ENCODE data around the gene COPS6.

Gene COPS6

GRCh38 chr7:100065452-100066186 is 23.1 kb upstream of the COPS6 start:
- no peak for DNase-seq (ENCODE audit: low spot score)

GRCh38 chr7:100066953-100067352 is 21.8 kb upstream of the COPS6 start:
- H2AFZ ChIP-seq (ENCODE audit: low read length), result no peak overlapping the region
- H2AK5ac ChIP-seq (ENCODE audit: low read depth, low read length), result no peak overlapping the region
- DNase-seq (ENCODE audit: low spot score), result no peak
- no peak overlapping the region for H2BK120ac ChIP-seq (ENCODE audit: low read depth, low read length)
- WGBS, 2 donors (ENCODE audit: extremely low coverage in 2 of 2, insufficient read length in 2 of 2, insufficient replicate concordance in 1 of 2), result no CpG with 5 or more reads among the region's 7 CpGs
- peaks cover 30 to 33% of the 10 kb centered on the region in 2 donors for H3K9me3 ChIP-seq (replicated peaks in 1 of 2; ENCODE audit: control insufficient read depth in 2 of 2, insufficient read depth in 1 of 2, low read depth in 1 of 2, low read length in 2 of 2)
- no peak overlapping the region for H3K14ac ChIP-seq (ENCODE audit: low read length)
- H2BK5ac ChIP-seq (ENCODE audit: low read length), result no peak overlapping the region
- no peak overlapping the region for H3K23ac ChIP-seq (ENCODE audit: low read depth, low read length, poor library complexity)
- H2BK15ac ChIP-seq (ENCODE audit: low read length), result no peak overlapping the region
- no peak overlapping the region for H2BK12ac ChIP-seq (ENCODE audit: low read length)
- no peak overlapping the region for H3K27ac ChIP-seq (replicated peaks; ENCODE audit: low read length)
- no peak overlapping the region for H3K9ac ChIP-seq (ENCODE audit: low read depth, low read length, poor library complexity)
- peaks cover 51 to 84% of the 10 kb centered on the region in 2 donors for H3K36me3 ChIP-seq (replicated peaks in 1 of 2; ENCODE audit: control insufficient read depth in 2 of 2, insufficient read depth in 2 of 2, low read length in 2 of 2)
- H3K79me1 ChIP-seq (ENCODE audit: low read depth, low read length), result no peaks in the 10 kb centered on the region
- no peak overlapping the region for H3K4me2 ChIP-seq (ENCODE audit: insufficient read depth, low read length, poor library complexity, severe bottlenecking)
- no peaks in the 10 kb centered on the region for H3K27me3 ChIP-seq (ENCODE audit: control insufficient read depth in 3 of 3, insufficient read depth in 3 of 3, low read depth in 1 of 3, low read length in 3 of 3)
- no peak overlapping the region for H4K91ac ChIP-seq (ENCODE audit: low read depth, low read length, poor library complexity)
- H3K4me1 ChIP-seq (ENCODE audit: control insufficient read depth in 2 of 2, insufficient read depth in 1 of 2, low read depth in 1 of 2, low read length in 2 of 2), result no peaks in the 10 kb centered on the region
- no peak overlapping the region for H4K8ac ChIP-seq (ENCODE audit: low read depth, low read length)
- H3K18ac ChIP-seq (ENCODE audit: low read length), result no peak overlapping the region
- H3K4me3 ChIP-seq (ENCODE audit: low read length in 2 of 2), result no peak overlapping the region
- no peak overlapping the region for H3K4ac ChIP-seq (ENCODE audit: low read length)

More at GRCh38 chr7:100065452-100066186, 23.1 kb upstream of the COPS6 start:
- H3K4me3 ChIP-seq (ENCODE audit: low read length in 2 of 2), result no peak overlapping the region
- no CpG with 5 or more reads among the region's 8 CpGs for WGBS, 2 donors (ENCODE audit: extremely low coverage in 2 of 2, insufficient read length in 2 of 2, insufficient replicate concordance in 1 of 2)
- H3K9me3 ChIP-seq (replicated peaks in 1 of 2; ENCODE audit: control insufficient read depth in 2 of 2, insufficient read depth in 1 of 2, low read depth in 1 of 2, low read length in 2 of 2), result peaks cover 17 to 20% of the 10 kb centered on the region in 2 donors
- H2BK5ac ChIP-seq (ENCODE audit: low read length), result no peak overlapping the region
- H3K4ac ChIP-seq (ENCODE audit: low read length), result no peak overlapping the region
- no peak overlapping the region for H2AFZ ChIP-seq (ENCODE audit: low read length)
- no peak overlapping the region for H3K27ac ChIP-seq (replicated peaks; ENCODE audit: low read length)
- H3K27me3 ChIP-seq (ENCODE audit: control insufficient read depth in 3 of 3, insufficient read depth in 3 of 3, low read depth in 1 of 3, low read length in 3 of 3), result no peaks in the 10 kb centered on the region
- no peak overlapping the region for H2BK15ac ChIP-seq (ENCODE audit: low read length)
- H3K23ac ChIP-seq (ENCODE audit: low read depth, low read length, poor library complexity), result no peak overlapping the region
- H3K14ac ChIP-seq (ENCODE audit: low read length), result no peak overlapping the region
- H3K36me3 ChIP-seq (replicated peaks in 1 of 2; ENCODE audit: control insufficient read depth in 2 of 2, insufficient read depth in 2 of 2, low read length in 2 of 2), result peaks cover 43 to 84% of the 10 kb centered on the region in 2 donors
- H4K8ac ChIP-seq (ENCODE audit: low read depth, low read length), result no peak overlapping the region
- H3K18ac ChIP-seq (ENCODE audit: low read length), result no peak overlapping the region
- H4K91ac ChIP-seq (ENCODE audit: low read depth, low read length, poor library complexity), result no peak overlapping the region
- H3K4me2 ChIP-seq (ENCODE audit: insufficient read depth, low read length, poor library complexity, severe bottlenecking), result no peak overlapping the region
- no peak overlapping the region for H2AK5ac ChIP-seq (ENCODE audit: low read depth, low read length)
- no peaks in the 10 kb centered on the region for H3K4me1 ChIP-seq (ENCODE audit: control insufficient read depth in 2 of 2, insufficient read depth in 1 of 2, low read depth in 1 of 2, low read length in 2 of 2)
- H3K79me1 ChIP-seq (ENCODE audit: low read depth, low read length), result no peaks in the 10 kb centered on the region
- no peak overlapping the region for H2BK120ac ChIP-seq (ENCODE audit: low read depth, low read length)
- no peak overlapping the region for H2BK12ac ChIP-seq (ENCODE audit: low read length)
- no peak overlapping the region for H3K9ac ChIP-seq (ENCODE audit: low read depth, low read length, poor library complexity)

GRCh38 chr7:100069991-100070390 is 18.8 kb upstream of the COPS6 start:
- no peak overlapping the region for H2BK5ac ChIP-seq (ENCODE audit: low read length)
- no peak overlapping the region for H4K8ac ChIP-seq (ENCODE audit: low read depth, low read length)
- H3K27ac ChIP-seq (replicated peaks; ENCODE audit: low read length), result no peak overlapping the region
- H2AK5ac ChIP-seq (ENCODE audit: low read depth, low read length), result no peak overlapping the region
- WGBS, 2 donors (ENCODE audit: extremely low coverage in 2 of 2, insufficient read length in 2 of 2, insufficient replicate concordance in 1 of 2), result no CpG with 5 or more reads among the region's 5 CpGs
- H4K91ac ChIP-seq (ENCODE audit: low read depth, low read length, poor library complexity), result no peak overlapping the region
- H3K4ac ChIP-seq (ENCODE audit: low read length), result no peak overlapping the region
- no peak overlapping the region for H3K9ac ChIP-seq (ENCODE audit: low read depth, low read length, poor library complexity)
- H3K14ac ChIP-seq (ENCODE audit: low read length), result no peak overlapping the region
- peaks cover 63 to 86% of the 10 kb centered on the region in 2 donors for H3K36me3 ChIP-seq (replicated peaks in 1 of 2; ENCODE audit: control insufficient read depth in 2 of 2, insufficient read depth in 2 of 2, low read length in 2 of 2)
- H3K27me3 ChIP-seq (ENCODE audit: control insufficient read depth in 3 of 3, insufficient read depth in 3 of 3, low read depth in 1 of 3, low read length in 3 of 3), result no peaks in the 10 kb centered on the region
- H3K9me3 ChIP-seq (replicated peaks in 1 of 2; ENCODE audit: control insufficient read depth in 2 of 2, insufficient read depth in 1 of 2, low read depth in 1 of 2, low read length in 2 of 2), result peaks cover 53 to 60% of the 10 kb centered on the region in 2 donors
- no peak overlapping the region for H3K18ac ChIP-seq (ENCODE audit: low read length)
- no peak overlapping the region for H2BK120ac ChIP-seq (ENCODE audit: low read depth, low read length)
- no peak overlapping the region for H3K4me3 ChIP-seq (ENCODE audit: low read length in 2 of 2)
- H2BK15ac ChIP-seq (ENCODE audit: low read length), result no peak overlapping the region
- no peak overlapping the region for H3K4me2 ChIP-seq (ENCODE audit: insufficient read depth, low read length, poor library complexity, severe bottlenecking)
- H3K23ac ChIP-seq (ENCODE audit: low read depth, low read length, poor library complexity), result no peak overlapping the region
- no peak overlapping the region for H2AFZ ChIP-seq (ENCODE audit: low read length)
- no peaks in the 10 kb centered on the region for H3K79me1 ChIP-seq (ENCODE audit: low read depth, low read length)
- no peak overlapping the region for H2BK12ac ChIP-seq (ENCODE audit: low read length)
- DNase-seq (ENCODE audit: low spot score), result no peak
- no peaks in the 10 kb centered on the region for H3K4me1 ChIP-seq (ENCODE audit: control insufficient read depth in 2 of 2, insufficient read depth in 1 of 2, low read depth in 1 of 2, low read length in 2 of 2)

- no peak overlapping the region for H3K4me3 ChIP-seq (ENCODE audit: low read length in 2 of 2)
- H3K27me3 ChIP-seq (ENCODE audit: control insufficient read depth in 3 of 3, insufficient read depth in 3 of 3, low read depth in 1 of 3, low read length in 3 of 3), result no peaks in the 10 kb centered on the region
- H2AK5ac ChIP-seq (ENCODE audit: low read depth, low read length), result no peak overlapping the region
- no peak overlapping the region for H4K91ac ChIP-seq (ENCODE audit: low read depth, low read length, poor library complexity)
- no peak overlapping the region for H3K27ac ChIP-seq (replicated peaks; ENCODE audit: low read length)
- no CpG with 5 or more reads among the region's 11 CpGs for WGBS, 2 donors (ENCODE audit: extremely low coverage in 2 of 2, insufficient read length in 2 of 2, insufficient replicate concordance in 1 of 2)
- H2BK12ac ChIP-seq (ENCODE audit: low read length), result no peak overlapping the region
- no peaks in the 10 kb centered on the region for H3K4me1 ChIP-seq (ENCODE audit: control insufficient read depth in 2 of 2, insufficient read depth in 1 of 2, low read depth in 1 of 2, low read length in 2 of 2)
- H2AFZ ChIP-seq (ENCODE audit: low read length), result no peak overlapping the region
- no peak overlapping the region for H4K8ac ChIP-seq (ENCODE audit: low read depth, low read length)
- peaks cover 64 to 71% of the 10 kb centered on the region in 2 donors for H3K9me3 ChIP-seq (replicated peaks in 1 of 2; ENCODE audit: control insufficient read depth in 2 of 2, insufficient read depth in 1 of 2, low read depth in 1 of 2, low read length in 2 of 2)
- H3K36me3 ChIP-seq (replicated peaks in 1 of 2; ENCODE audit: control insufficient read depth in 2 of 2, insufficient read depth in 2 of 2, low read length in 2 of 2), result peaks cover 69 to 87% of the 10 kb centered on the region in 2 donors
- H3K4ac ChIP-seq (ENCODE audit: low read length), result no peak overlapping the region
- H3K9ac ChIP-seq (ENCODE audit: low read depth, low read length, poor library complexity), result no peak overlapping the region
- no peak overlapping the region for H2BK120ac ChIP-seq (ENCODE audit: low read depth, low read length)
- H2BK15ac ChIP-seq (ENCODE audit: low read length), result no peak overlapping the region
- H3K79me1 ChIP-seq (ENCODE audit: low read depth, low read length), result peaks cover 2% of the 10 kb centered on the region
- no peak overlapping the region for H3K18ac ChIP-seq (ENCODE audit: low read length)
- H3K4me2 ChIP-seq (ENCODE audit: insufficient read depth, low read length, poor library complexity, severe bottlenecking), result no peak overlapping the region
- no peak overlapping the region for H2BK5ac ChIP-seq (ENCODE audit: low read length)
- H3K23ac ChIP-seq (ENCODE audit: low read depth, low read length, poor library complexity), result no peak overlapping the region
- no peak overlapping the region for H3K14ac ChIP-seq (ENCODE audit: low read length)
- no peak for DNase-seq (ENCODE audit: low spot score)
These were observed 17.6 kb upstream of the COPS6 start for GRCh38 chr7:100071018-100071723.
